H1 (cell line): ENCODE measurements around the gene TUBB2B. TPM values are rescaled to one million over a fixed set of nuclear protein-coding genes. Genes with fewer than 3 reads are reported as not detected.

ENCODE experiments used
- CTCF ChIA-PET: fragments of 300-600 bp; sonication (Branson Sonifier 250); formaldehyde crosslinking; loops from one replicate; lab custom pipeline; 2021; ENCODE audit not compliant: partially characterized antibody; lab: Charles Lee
- POLR2A ChIA-PET: fragments of 300-600 bp; sonication (Branson Sonifier 250); formaldehyde crosslinking; loops from one replicate; lab custom pipeline; 2021; ENCODE audit warnings: inconsistent platforms; ENCODE audit not compliant: partially characterized antibody; lab: Charles Lee
- DNase-seq, 2 experiments: peaks; one replicate each; pipeline versions ENCODE4 v3.0.0 to v3.0.0-alpha.2; 2010 to 2022; ENCODE audit warnings: low spot score in 2 of 2, low read depth in 1 of 2, mixed read lengths in 1 of 2
- FAIRE-seq: peaks from 2 replicates; lab custom pipeline; 2011; peaks lifted over from hg19 to GRCh38; lab: Jason Lieb, UNC
- H2AFZ ChIP-seq: 2 replicates; pipeline ENCODE4 v1.8.1; 2012; ENCODE audit warnings: low read length, inconsistent platforms
- H2AK5ac ChIP-seq: 2 replicates; pipeline ENCODE4 v1.6.1; 2013; ENCODE audit warnings: low read depth, low read length
- H2BK120ac ChIP-seq: replicated peaks from 2 replicates; pipeline ENCODE3; 2013; ENCODE audit warnings: low read depth, low read length, inconsistent platforms
- H2BK12ac ChIP-seq: 2 replicates; pipeline ENCODE4 v1.6.1; 2013; ENCODE audit warnings: low read depth, low read length
- H2BK15ac ChIP-seq: 2 replicates; pipeline ENCODE4 v1.6.1; 2013; ENCODE audit warnings: low read length
- H2BK20ac ChIP-seq: 2 replicates; pipeline ENCODE4 v1.6.1; 2013; ENCODE audit warnings: low read length
- H2BK5ac ChIP-seq: 2 replicates; pipeline ENCODE4 v1.6.1; 2013; ENCODE audit warnings: low read depth, low read length
- H3K14ac ChIP-seq: 2 replicates; pipeline ENCODE4 v1.6.1; 2013; ENCODE audit warnings: inconsistent platforms; ENCODE audit not compliant: insufficient read length
- H3K18ac ChIP-seq: 2 replicates; pipeline ENCODE4 v1.6.1; 2013; ENCODE audit warnings: low read length; ENCODE audit errors: extremely low read depth
- H3K23ac ChIP-seq: 2 replicates; pipeline ENCODE4 v1.6.1; 2013; ENCODE audit warnings: inconsistent platforms; ENCODE audit not compliant: insufficient read length
- H3K23me2 ChIP-seq: 2 replicates; pipeline ENCODE4 v1.6.1; 2013; ENCODE audit warnings: low read depth, low read length
- H3K27ac ChIP-seq: 2 replicates; pipeline ENCODE4 v1.6.1; 2011; ENCODE audit warnings: low read depth, low read length, inconsistent platforms
- H3K27me3 ChIP-seq, 4 experiments: replicated peaks in 1 of 4; 1 replicate in 1 of 4; 2 replicates in 3 of 4; pipeline versions ENCODE4 v1.6.1 to v1.8.1; 2011 to 2013; ENCODE audit warnings: low read length in 3 of 4, mild to moderate bottlenecking in 3 of 4, inconsistent platforms in 2 of 4, mixed read lengths in 2 of 4, moderate library complexity in 1 of 4; ENCODE audit not compliant: control insufficient read depth in 3 of 4, insufficient read depth in 3 of 4; ENCODE audit errors: extremely low read depth in 1 of 4
- H3K36me3 ChIP-seq, 4 experiments: 2 replicates each; pipeline versions ENCODE4 v1.6.1 to v1.8.1; 2011 to 2013; ENCODE audit warnings: mild to moderate bottlenecking in 4 of 4, low read length in 3 of 4, moderate library complexity in 2 of 4, control low read depth in 1 of 4, inconsistent platforms in 1 of 4; ENCODE audit not compliant: insufficient read depth in 4 of 4, control insufficient read depth in 2 of 4
- H3K4ac ChIP-seq: replicated peaks from 2 replicates; pipeline ENCODE3; 2013; ENCODE audit warnings: low read length, low read depth, mixed read lengths, inconsistent platforms; ENCODE audit not compliant: insufficient read length
- H3K4me1 ChIP-seq, 4 experiments: replicated peaks in 1 of 4; 1 replicate in 1 of 4; 2 replicates in 3 of 4; pipeline versions ENCODE4 v1.6.1 to v1.8.1; 2011 to 2013; ENCODE audit warnings: low read length in 3 of 4, inconsistent platforms in 2 of 4, mixed read lengths in 1 of 4; ENCODE audit not compliant: insufficient read depth in 4 of 4, control insufficient read depth in 3 of 4
- H3K4me2 ChIP-seq, 2 experiments: 2 replicates each; pipeline versions ENCODE4 v1.6.1 to v1.8.1; 2011 to 2013; ENCODE audit warnings: low read depth in 2 of 2, low read length in 2 of 2, control low read depth in 1 of 2, inconsistent platforms in 1 of 2, mild to moderate bottlenecking in 1 of 2; ENCODE audit not compliant: insufficient read depth in 1 of 2
- H3K4me3 ChIP-seq, 4 experiments: fragments of 200-600, 300-600 bp in 1 of 4; sonication (generic), shearing (Covaris generic), sonication (Bioruptor Twin) in 1 of 4; 2 replicates each; pipeline versions ENCODE4 v1.5.1 to v1.8.1; 2011 to 2016; ENCODE audit warnings: low read length in 4 of 4, low read depth in 3 of 4, control low read depth in 2 of 4, inconsistent platforms in 2 of 4, mild to moderate bottlenecking in 2 of 4, mixed read lengths in 1 of 4, moderate library complexity in 1 of 4; ENCODE audit not compliant: insufficient read depth in 2 of 4; ENCODE audit errors: extremely low read depth in 1 of 4
- H3K56ac ChIP-seq: replicated peaks from 2 replicates; pipeline ENCODE3; 2013; ENCODE audit warnings: low read depth, mild to moderate bottlenecking, mixed read lengths, low read length, inconsistent platforms; ENCODE audit not compliant: insufficient read length
- H3K79me1 ChIP-seq: 2 replicates; pipeline ENCODE4 v1.6.1; 2013; ENCODE audit warnings: low read depth, low read length, control low read depth
- H3K79me2 ChIP-seq, 2 experiments: 2 replicates each; pipeline versions ENCODE4 v1.6.1 to v1.8.1; 2012 to 2013; ENCODE audit warnings: low read length in 2 of 2, mild to moderate bottlenecking in 2 of 2, inconsistent platforms in 1 of 2; ENCODE audit not compliant: insufficient read depth in 2 of 2, control insufficient read depth in 1 of 2
- H3K9ac ChIP-seq, 4 experiments: replicated peaks in 1 of 4; 1 replicate in 1 of 4; 2 replicates in 3 of 4; pipeline versions ENCODE4 v1.6.1 to v1.8.1; 2011 to 2013; ENCODE audit warnings: low read depth in 3 of 4, low read length in 3 of 4, control low read depth in 2 of 4, mild to moderate bottlenecking in 2 of 4, moderate library complexity in 2 of 4, inconsistent platforms in 1 of 4; ENCODE audit errors: extremely low read depth in 1 of 4
- H3K9me3 ChIP-seq, 2 experiments: 2 replicates each; pipeline versions ENCODE4 v1.6.1 to v1.8.1; 2012 to 2013; ENCODE audit warnings: mild to moderate bottlenecking in 2 of 2, moderate library complexity in 2 of 2, control low read depth in 1 of 2, inconsistent platforms in 1 of 2, low read depth in 1 of 2, low read length in 1 of 2, mixed read lengths in 1 of 2; ENCODE audit not compliant: insufficient read depth in 2 of 2
- H4K20me1 ChIP-seq, 2 experiments: replicated peaks in 1 of 2; 2 replicates each; pipeline versions ENCODE3 to v1.8.1; 2011 to 2013; ENCODE audit warnings: inconsistent platforms in 2 of 2, low read length in 2 of 2, mild to moderate bottlenecking in 1 of 2; ENCODE audit not compliant: insufficient read depth in 2 of 2, control insufficient read depth in 1 of 2
- H4K5ac ChIP-seq: 2 replicates; pipeline ENCODE4 v1.6.1; 2013; ENCODE audit warnings: low read length, low read depth, mixed read lengths, inconsistent platforms; ENCODE audit not compliant: insufficient read length
- H4K8ac ChIP-seq: 2 replicates; pipeline ENCODE4 v1.8.0; 2013; ENCODE audit warnings: mild to moderate bottlenecking, moderate library complexity, low read length, inconsistent platforms; ENCODE audit not compliant: insufficient read depth; ENCODE audit errors: extremely low read depth
- H4K91ac ChIP-seq: replicated peaks from 2 replicates; pipeline ENCODE3; 2013; ENCODE audit warnings: low read length, mixed read lengths, inconsistent platforms; ENCODE audit not compliant: insufficient read length
- ASH2L ChIP-seq: fragments of 200-600, 300-600 bp; sonication (generic); IDR thresholded peaks from one replicate; pipeline ENCODE4 v1.7.1; 2017; ENCODE audit warnings: low read length
- CREB1 ChIP-seq: IDR thresholded peaks from 2 replicates; pipeline ENCODE4 v1.6.1; 2012; ENCODE audit warnings: inconsistent platforms
- GABPA ChIP-seq: IDR thresholded peaks from 2 replicates; pipeline ENCODE4 v1.6.1; 2011; ENCODE audit warnings: mild to moderate bottlenecking, low read length, moderate library complexity, borderline replicate concordance; ENCODE audit not compliant: insufficient read depth
- HDAC2 ChIP-seq, 2 experiments: fragments of 300-600 bp in 1 of 2; sonication (generic) in 1 of 2; IDR thresholded peaks; 2 replicates each; pipeline ENCODE4 v1.6.1; 2011 to 2012; ENCODE audit warnings: low read depth in 2 of 2, low read length in 2 of 2, mild to moderate bottlenecking in 2 of 2, moderate library complexity in 2 of 2, borderline replicate concordance in 1 of 2, inconsistent platforms in 1 of 2
- HDAC6 ChIP-seq: IDR thresholded peaks from one replicate; pipeline ENCODE4 v1.7.1; 2012; ENCODE audit warnings: low read depth, mild to moderate bottlenecking, inconsistent platforms, low read length, moderate library complexity
- PHF8 ChIP-seq: fragments of 200-600 bp; sonication (generic); conservative IDR thresholded peaks from 2 replicates; pipeline ENCODE4 v1.7.1; 2012; ENCODE audit warnings: low read depth, mild to moderate bottlenecking, inconsistent platforms, low read length, moderate library complexity
- RAD21 ChIP-seq, 2 experiments: IDR thresholded peaks in 1 of 2; conservative IDR thresholded peaks in 1 of 2; 2 replicates each; pipeline ENCODE4 v1.6.1; 2011; ENCODE audit warnings: low read depth in 2 of 2, low read length in 2 of 2, improper control_type of control experiment in 1 of 2, inconsistent platforms in 1 of 2, mild to moderate bottlenecking in 1 of 2, moderate library complexity in 1 of 2
- RFX5 ChIP-seq: IDR thresholded peaks from 2 replicates; pipeline ENCODE4 v1.6.1; 2011; ENCODE audit warnings: low read depth, low read length, improper control_type of control experiment, borderline replicate concordance
- RXRA ChIP-seq: IDR thresholded peaks from 2 replicates; pipeline ENCODE4 v1.6.1; 2011; ENCODE audit warnings: low read depth, mild to moderate bottlenecking, low read length, moderate library complexity; ENCODE audit not compliant: insufficient read depth
- SIRT6 ChIP-seq: IDR thresholded peaks from one replicate; pipeline ENCODE4 v1.7.1; 2012; ENCODE audit warnings: low read length, inconsistent platforms
- SUZ12 ChIP-seq: fragments of 200-600 bp; sonication (generic); IDR thresholded peaks from 2 replicates; pipeline ENCODE4 v1.6.1; 2012; ENCODE audit warnings: mild to moderate bottlenecking, inconsistent platforms, low read length, moderate library complexity, mixed read lengths
- WGBS, 2 experiments: shearing (Covaris generic) in 1 of 2; methylation state at CpG; one replicate each; pipeline versions ENCODE4 v1.1.6 to v1.1.7; 2013 to 2015; ENCODE audit warnings: low lambda C conversion rate in 2 of 2, mixed read lengths in 2 of 2, inconsistent platforms in 1 of 2, low coverage in 1 of 2, missing lambda C conversion rate in 1 of 2; ENCODE audit not compliant: insufficient replicate concordance in 2 of 2, insufficient coverage in 1 of 2, insufficient read length in 1 of 2; ENCODE audit errors: extremely low coverage in 1 of 2, missing lambda C conversion rate in 1 of 2; 5-methylcytosine and 5-hydroxymethylcytosine counted together
- polyA plus RNA-seq, 7 experiments: library from polyadenylated mRNA; depleted of rRNA in 3 of 7; stranded (reverse) in 5 of 7; unstranded in 2 of 7; fragments of >200 nt in 5 of 7; fragments of 200-250 nt in 2 of 7; gene quantifications; 1 replicate in 5 of 7; 2 replicates in 1 of 7; 4 replicates in 1 of 7; pipeline versions ENCODE4 v1.2.1 to v1.2.3, GENCODE V29; 2011 to 2013; ENCODE audit warnings: missing spikeins in 2 of 7, mixed read lengths in 2 of 7
- total RNA-seq: library from RNA; stranded (reverse); fragmentation: NEBNext Ultra II Directional; extraction: Animal tissue kit (Norgen Biotek cat#: 25700); gene quantifications from 2 replicates; pipeline ENCODE4 v1.2.1, GENCODE V29; 2021

TUBB2B gene
- total and polyA plus RNA-seq, 2 of the 8 experiments (the other 6 are each of a cell fraction or from before 2014, with no cell fraction given): 612 to 722 TPM

DNA sequence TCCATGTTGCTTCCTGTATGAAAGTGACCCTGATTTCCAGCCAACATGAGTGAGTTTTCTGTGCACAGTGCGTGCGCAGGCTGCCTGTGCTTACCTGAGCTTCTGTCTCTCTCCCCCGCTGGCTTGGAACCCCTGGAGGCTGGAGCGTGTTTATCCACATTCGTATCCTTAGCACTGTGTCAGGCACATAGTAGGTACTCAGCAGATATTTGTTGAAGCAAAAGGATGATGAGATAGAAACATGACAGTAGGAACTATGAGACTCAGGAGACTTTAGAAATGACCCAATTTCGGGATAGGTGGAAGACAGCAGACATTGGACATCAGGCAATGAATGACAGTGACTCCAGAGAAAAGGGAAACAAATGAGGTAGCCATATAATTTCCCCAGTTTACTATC lies 15.2 kb downstream of the TUBB2B start:
- H3K4ac ChIP-seq: no peak overlapping the region
- H2BK5ac ChIP-seq: no peak overlapping the region
- no peak overlapping the region for H2BK15ac ChIP-seq
- H3K4me1 ChIP-seq: peaks cover 3 to 10% (median 4%) of the 10 kb centered on the region in 4 experiments; a peak in 6 of 7 replicates
- H3K9me3 ChIP-seq: no peaks in the 10 kb centered on the region
- no peak for TF ChIP-seq CREB1
- TF ChIP-seq SIRT6: no peak
- TF ChIP-seq PHF8: no peak
- no peak for TF ChIP-seq RXRA
- no peak for TF ChIP-seq HDAC6
- TF ChIP-seq ASH2L: no peak
- TF ChIP-seq HDAC2 (IDR thresholded peaks at IDR 0.05; ENCODE audit: borderline replicate concordance in 1 of 2, low read depth in 2 of 2, low read length in 2 of 2): no peak
- TF ChIP-seq GABPA: no peak
- TF ChIP-seq RFX5: no peak
- no peak for TF ChIP-seq RAD21 (IDR thresholded peaks at IDR 0.05 in 1 of 2, conservative IDR thresholded peaks at IDR 0.05 in 1 of 2; ENCODE audit: low read depth in 2 of 2, low read length in 2 of 2)
- TF ChIP-seq SUZ12: no peak
- no peak overlapping the region for H3K4me3 ChIP-seq
- no peaks in the 10 kb centered on the region for H3K23me2 ChIP-seq
- H3K4me2 ChIP-seq: no peak overlapping the region
- H3K9ac ChIP-seq: no peak overlapping the region
- CTCF ChIA-PET: interaction anchor here (0.9 to 2.3 kb wide), 8 partner anchors 10 to 260 kb away, joined by 3 to 7 read pairs (median 3); no protein-coding TSS in a partner anchor
- H2AK5ac ChIP-seq: no peak overlapping the region
- H2BK20ac ChIP-seq: no peak overlapping the region
- H3K23ac ChIP-seq: no peak overlapping the region
- H3K14ac ChIP-seq: no peak overlapping the region
- H4K20me1 ChIP-seq: no peaks in the 10 kb centered on the region
- FAIRE-seq (no peak), DNase-seq (no peak)
- POLR2A ChIA-PET: interaction anchor here (1.0 to 8.1 kb wide), 5 partner anchors 14 to 60 kb away, joined by 3 to 40 read pairs (median 3); no protein-coding TSS in a partner anchor
- H4K91ac ChIP-seq: no peak overlapping the region
- H3K18ac ChIP-seq: no peak overlapping the region
- no peak overlapping the region for H3K27ac ChIP-seq
- no peaks in the 10 kb centered on the region; the same call in 1 of the 2 replicates for H3K79me1 ChIP-seq
- H3K56ac ChIP-seq: no peak overlapping the region
- WGBS, 2 experiments: 90% methylated on average over 6 of the region's 6 CpGs; no CpG with 5 or more reads in 1 of the 2 experiments
- no peak overlapping the region for H2BK120ac ChIP-seq
- no peaks in the 10 kb centered on the region for H3K36me3 ChIP-seq
- no peak overlapping the region for H4K5ac ChIP-seq
- no peak overlapping the region; the same call in 1 of the 2 replicates for H2BK12ac ChIP-seq
- H3K79me2 ChIP-seq: no peaks in the 10 kb centered on the region
- no peak overlapping the region for H2AFZ ChIP-seq
- no peaks in the 10 kb centered on the region for H3K27me3 ChIP-seq
- no peak overlapping the region for H4K8ac ChIP-seq
